Stimulated activated memory B cell treated with anti-CD40 and anti-IgM and Interleukin-4, amounts not matched to agents 10 μg/mL and 1 μg/mL and 100 μg/mL, for 72 hours (primary cell): ENCODE measurements around the gene PATJ.
"Not testable (repeated sequence)": the region's sequence is repeated elsewhere in the genome, so short reads cannot be mapped to it uniquely, and the experiment has no call there.

Experiments used
- ATAC-seq: fragments of 150-1000 bp; cut with Tn5 transposase; 2 replicates; pipeline ENCODE4 v1.10.0; 2021
- H3K27ac Mint-ChIP-seq: one replicate; pipeline ENCODE4 v1.8.0; 2022; ENCODE audit warnings: mild to moderate bottlenecking, mixed read lengths
- H3K27me3 Mint-ChIP-seq: one replicate; pipeline ENCODE4 v1.8.0; 2022; ENCODE audit warnings: mixed read lengths
- H3K36me3 Mint-ChIP-seq: one replicate; pipeline ENCODE4 v1.8.0; 2022; ENCODE audit warnings: mixed read lengths
- H3K4me1 Mint-ChIP-seq: one replicate; pipeline ENCODE4 v1.8.0; 2022; ENCODE audit warnings: mixed read lengths
- H3K4me3 Mint-ChIP-seq: one replicate; pipeline ENCODE4 v1.8.0; 2022; ENCODE audit warnings: mild to moderate bottlenecking, moderate library complexity, mixed read lengths
- H3K9me3 Mint-ChIP-seq: one replicate; pipeline ENCODE4 v1.8.0; 2022; ENCODE audit warnings: mixed read lengths

The PATJ gene

GRCh38 chr1:62161711-62162110, 419.4 kb downstream of the PATJ start:
- H3K27ac Mint-ChIP-seq: no peak overlapping the region
- no peak for ATAC-seq
- peaks cover 7% of the 10 kb centered on the region for H3K4me1 Mint-ChIP-seq
- H3K27me3 Mint-ChIP-seq: no peaks in the 10 kb centered on the region
- no peak overlapping the region for H3K4me3 Mint-ChIP-seq
- H3K9me3 Mint-ChIP-seq: no peaks in the 10 kb centered on the region
- H3K36me3 Mint-ChIP-seq: peaks cover 9% of the 10 kb centered on the region

GRCh38 chr1:62170380-62170779, 428.1 kb downstream of the PATJ start:
- H3K4me3 Mint-ChIP-seq, ATAC-seq, H3K9me3 Mint-ChIP-seq, H3K4me1 Mint-ChIP-seq, H3K36me3 Mint-ChIP-seq, H3K27ac Mint-ChIP-seq: not testable (repeated sequence)
- H3K27me3 Mint-ChIP-seq: peaks cover 17% of the 10 kb centered on the region

- Mint-ChIP-seq H3K27ac (no peak overlapping the region), H3K4me3 (no peak overlapping the region), H3K4me1 (no peaks in the 10 kb centered on the region), H3K9me3 (no peaks in the 10 kb centered on the region), H3K27me3 (peaks cover 7% of the 10 kb centered on the region), H3K36me3 (no peaks in the 10 kb centered on the region)
- ATAC-seq: no peak
Measured at GRCh38 chr1:62175568-62176179, 433.4 kb downstream of the PATJ start.

GRCh38 chr1:62176597-62177312, 434.5 kb downstream of the PATJ start:
- Mint-ChIP-seq H3K36me3 (no peaks in the 10 kb centered on the region), H3K9me3 (no peaks in the 10 kb centered on the region), H3K4me1 (no peaks in the 10 kb centered on the region), H3K27me3 (no peaks in the 10 kb centered on the region), H3K4me3 (no peak overlapping the region), H3K27ac (no peak overlapping the region)
- no peak for ATAC-seq

GRCh38 chr1:62177621-62178020, 435.3 kb downstream of the PATJ start:
- no peaks in the 10 kb centered on the region for H3K36me3 Mint-ChIP-seq
- H3K4me3 Mint-ChIP-seq: no peak overlapping the region
- H3K27me3 Mint-ChIP-seq: no peaks in the 10 kb centered on the region
- no peak for ATAC-seq
- H3K9me3 Mint-ChIP-seq: no peaks in the 10 kb centered on the region
- H3K27ac Mint-ChIP-seq: no peak overlapping the region
- no peaks in the 10 kb centered on the region for H3K4me1 Mint-ChIP-seq

DNA sequence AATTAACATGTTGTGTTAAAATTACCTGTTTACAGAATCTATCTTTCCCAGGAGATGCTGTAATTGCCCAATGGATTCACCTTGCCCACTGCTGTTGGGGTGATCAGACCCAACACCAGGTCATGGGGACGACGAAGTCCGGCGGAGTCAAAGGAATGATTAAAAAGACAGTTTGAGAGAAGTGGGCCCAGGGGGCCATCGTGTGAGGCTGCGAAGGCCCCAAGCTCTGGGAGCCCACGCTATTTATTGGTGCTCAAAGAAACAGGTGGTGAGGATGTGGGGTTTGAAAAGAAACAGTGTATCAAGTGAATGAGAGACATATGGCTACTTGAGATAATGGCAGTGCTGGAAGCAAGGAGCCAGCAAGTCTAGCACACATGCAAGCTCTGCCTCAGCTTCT, 436.1 kb downstream of the PATJ start:
- Mint-ChIP-seq H3K27ac (no peak overlapping the region), H3K27me3 (no peaks in the 10 kb centered on the region), H3K9me3 (no peaks in the 10 kb centered on the region), H3K36me3 (no peaks in the 10 kb centered on the region), H3K4me3 (no peak overlapping the region), H3K4me1 (no peaks in the 10 kb centered on the region)
- no peak for ATAC-seq

DNA sequence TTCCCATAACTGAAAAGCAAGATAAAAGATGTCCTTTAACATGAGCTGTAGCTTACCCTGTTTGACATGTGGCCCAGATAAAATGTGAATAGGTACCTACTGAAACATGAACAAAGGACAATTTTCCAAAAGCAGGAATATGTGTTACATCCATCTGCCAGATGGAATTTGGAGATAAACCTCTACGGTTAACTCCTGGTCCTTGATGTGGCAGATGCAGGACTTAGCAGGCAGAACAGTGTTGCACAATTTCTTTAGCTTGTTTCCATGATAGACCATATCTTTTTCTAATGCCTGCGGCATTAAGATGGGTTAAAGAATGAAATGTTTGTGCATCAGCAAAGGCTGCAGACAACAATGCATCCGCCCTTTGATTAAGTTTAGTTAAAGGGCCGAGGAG, 437.8 kb downstream of the PATJ start:
- not testable (repeated sequence) for ATAC-seq, H3K4me1 Mint-ChIP-seq, H3K27me3 Mint-ChIP-seq, H3K9me3 Mint-ChIP-seq, H3K27ac Mint-ChIP-seq, H3K4me3 Mint-ChIP-seq, H3K36me3 Mint-ChIP-seq

GRCh38 chr1:62180639-62181038, 438.4 kb downstream of the PATJ start:
- H3K4me3 Mint-ChIP-seq: no peak overlapping the region
- H3K27ac Mint-ChIP-seq: no peak overlapping the region
- no peaks in the 10 kb centered on the region for H3K9me3 Mint-ChIP-seq
- no peaks in the 10 kb centered on the region for H3K27me3 Mint-ChIP-seq
- no peaks in the 10 kb centered on the region for H3K4me1 Mint-ChIP-seq
- no peaks in the 10 kb centered on the region for H3K36me3 Mint-ChIP-seq
- ATAC-seq: no peak

DNA sequence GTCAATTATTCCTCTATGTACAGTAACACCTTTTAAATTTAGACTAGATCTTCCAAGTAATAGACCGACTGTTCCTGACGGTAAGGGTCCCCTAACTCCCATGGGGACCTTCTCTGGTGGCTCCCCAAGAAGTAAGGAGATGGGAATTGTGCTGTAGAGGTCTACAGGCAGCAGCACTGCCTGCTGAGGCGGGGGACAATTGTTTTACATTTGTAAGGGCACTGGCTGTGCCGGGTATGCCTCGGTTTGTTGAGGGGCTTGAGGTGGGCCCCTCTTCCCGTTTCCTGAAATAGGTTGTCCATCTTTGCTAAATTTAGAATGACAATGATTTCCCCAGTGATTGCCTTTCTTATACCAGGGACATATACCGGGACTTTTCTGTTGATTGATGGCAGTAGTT, 439.3 kb downstream of the PATJ start:
- Mint-ChIP-seq H3K4me1 (no peaks in the 10 kb centered on the region), H3K4me3 (no peak overlapping the region), H3K36me3 (no peaks in the 10 kb centered on the region), H3K27ac (no peak overlapping the region), H3K27me3 (no peaks in the 10 kb centered on the region), H3K9me3 (no peaks in the 10 kb centered on the region)
- no peak for ATAC-seq

- not testable (repeated sequence) for H3K27ac Mint-ChIP-seq, H3K36me3 Mint-ChIP-seq, ATAC-seq, H3K9me3 Mint-ChIP-seq, H3K27me3 Mint-ChIP-seq, H3K4me1 Mint-ChIP-seq, H3K4me3 Mint-ChIP-seq
Measured at GRCh38 chr1:62182157-62182556, 439.9 kb downstream of the PATJ start.

GRCh38 chr1:62183164-62184020, 441.1 kb downstream of the PATJ start:
- not testable (repeated sequence) for H3K36me3 Mint-ChIP-seq, H3K9me3 Mint-ChIP-seq, H3K4me1 Mint-ChIP-seq, ATAC-seq, H3K4me3 Mint-ChIP-seq, H3K27ac Mint-ChIP-seq, H3K27me3 Mint-ChIP-seq

- no peaks in the 10 kb centered on the region for H3K4me1 Mint-ChIP-seq
- H3K27ac Mint-ChIP-seq: no peak overlapping the region
- no peak overlapping the region for H3K4me3 Mint-ChIP-seq
- H3K27me3 Mint-ChIP-seq: no peaks in the 10 kb centered on the region
- ATAC-seq: no peak
- no peaks in the 10 kb centered on the region for H3K36me3 Mint-ChIP-seq
- H3K9me3 Mint-ChIP-seq: no peaks in the 10 kb centered on the region
Measured at GRCh38 chr1:62184336-62184735, 442.1 kb downstream of the PATJ start.

- not testable (repeated sequence) for H3K27ac Mint-ChIP-seq, ATAC-seq, H3K4me1 Mint-ChIP-seq, H3K27me3 Mint-ChIP-seq, H3K4me3 Mint-ChIP-seq, H3K36me3 Mint-ChIP-seq, H3K9me3 Mint-ChIP-seq
Measured at GRCh38 chr1:62185233-62185632, 443.0 kb downstream of the PATJ start.

GRCh38 chr1:62185677-62186076, 443.4 kb downstream of the PATJ start:
- no peaks in the 10 kb centered on the region for H3K27me3 Mint-ChIP-seq
- H3K4me3 Mint-ChIP-seq: no peak overlapping the region
- ATAC-seq: no peak
- no peaks in the 10 kb centered on the region for H3K36me3 Mint-ChIP-seq
- no peaks in the 10 kb centered on the region for H3K9me3 Mint-ChIP-seq
- no peaks in the 10 kb centered on the region for H3K4me1 Mint-ChIP-seq
- no peak overlapping the region for H3K27ac Mint-ChIP-seq

DNA sequence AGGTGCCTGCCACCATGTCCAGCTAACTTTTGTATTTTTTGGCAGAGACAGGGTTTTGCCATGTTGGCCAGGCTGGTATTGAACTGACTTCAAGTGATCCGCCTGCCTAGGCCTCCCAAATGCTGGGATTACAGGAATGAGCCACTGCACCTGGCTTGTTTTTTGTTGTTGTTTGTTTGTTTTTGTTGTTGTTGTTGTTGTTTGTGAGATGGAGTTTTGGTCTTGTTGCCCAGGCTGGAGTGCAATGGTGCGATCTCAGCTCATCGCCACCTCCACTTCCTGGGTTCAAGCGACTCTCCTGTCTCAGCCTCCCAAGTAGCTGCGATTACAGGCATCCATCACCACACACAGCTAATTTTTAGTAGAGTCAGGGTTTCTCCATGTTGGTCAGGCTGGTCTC, 445.3 kb downstream of the PATJ start:
- no peaks in the 10 kb centered on the region for H3K9me3 Mint-ChIP-seq
- H3K36me3 Mint-ChIP-seq: no peaks in the 10 kb centered on the region
- H3K27ac Mint-ChIP-seq: no peak overlapping the region
- H3K4me3 Mint-ChIP-seq: no peak overlapping the region
- no peak for ATAC-seq
- peaks cover 9% of the 10 kb centered on the region for H3K27me3 Mint-ChIP-seq
- H3K4me1 Mint-ChIP-seq: no peaks in the 10 kb centered on the region

DNA sequence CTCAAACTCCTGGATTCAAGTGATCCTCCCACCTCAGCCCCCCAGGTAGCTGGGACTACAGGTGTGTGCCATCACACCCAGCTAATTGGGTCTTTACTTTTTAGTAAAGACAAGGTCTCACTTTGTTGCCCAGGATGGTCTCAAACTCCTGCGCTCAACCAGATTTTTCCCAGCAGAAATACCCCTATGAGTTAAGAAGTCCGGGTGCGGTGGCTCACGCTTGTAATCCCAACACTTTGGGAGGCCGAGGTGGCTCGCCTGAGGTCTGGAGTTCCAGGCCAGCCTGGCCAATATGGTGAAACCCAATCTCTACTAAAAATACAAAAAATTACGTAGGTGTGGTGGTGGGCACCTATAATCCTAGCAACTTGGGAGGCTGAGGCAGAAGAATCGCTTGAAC, 445.8 kb downstream of the PATJ start:
- no peaks in the 10 kb centered on the region for H3K9me3 Mint-ChIP-seq
- no peak overlapping the region for H3K27ac Mint-ChIP-seq
- no peaks in the 10 kb centered on the region for H3K4me1 Mint-ChIP-seq
- no peak overlapping the region for H3K4me3 Mint-ChIP-seq
- ATAC-seq: no peak
- peaks cover 11% of the 10 kb centered on the region for H3K27me3 Mint-ChIP-seq
- no peaks in the 10 kb centered on the region for H3K36me3 Mint-ChIP-seq
